Osteoblast (primary cell): ENCODE measurements around the gene NCK2. TPM values are rescaled to one million over a fixed set of nuclear protein-coding genes. Genes with fewer than 3 reads are reported as not detected.

ENCODE experiments used
- DNase-seq: peaks from one replicate; pipeline ENCODE4 v3.0.0; 2011; ENCODE audit warnings: low spot score, mixed read lengths; ENCODE audit not compliant: insufficient read length; ENCODE audit errors: missing footprints
- H2AFZ ChIP-seq: 2 replicates; pipeline ENCODE4 v1.6.0; 2011; ENCODE audit warnings: mild to moderate bottlenecking, low read length
- H3K27ac ChIP-seq: 2 replicates; pipeline ENCODE4 v1.5.1; 2011; ENCODE audit warnings: mild to moderate bottlenecking, low read depth, low read length, moderate library complexity
- H3K27me3 ChIP-seq: 2 replicates; pipeline ENCODE4 v1.6.0; 2012; ENCODE audit warnings: mild to moderate bottlenecking, control low read depth, inconsistent platforms, low read length, moderate library complexity; ENCODE audit not compliant: insufficient read depth
- H3K36me3 ChIP-seq: 2 replicates; pipeline ENCODE4 v1.5.1; 2011; ENCODE audit warnings: mild to moderate bottlenecking, low read length, control low read depth, moderate library complexity; ENCODE audit not compliant: insufficient read depth
- H3K4me1 ChIP-seq: 2 replicates; pipeline ENCODE4 v1.5.1; 2011; ENCODE audit warnings: mild to moderate bottlenecking, low read length, control low read depth, moderate library complexity; ENCODE audit not compliant: insufficient read depth
- H3K4me2 ChIP-seq: 2 replicates; pipeline ENCODE4 v1.6.0; 2011; ENCODE audit warnings: mild to moderate bottlenecking, low read length; ENCODE audit not compliant: insufficient read depth
- H3K4me3 ChIP-seq: fragments of 200-600 bp; sonication (generic); 3 replicates; pipeline ENCODE4 v1.5.1; 2012; ENCODE audit warnings: mild to moderate bottlenecking, low read length, inconsistent platforms; ENCODE audit not compliant: insufficient read depth
- H3K79me2 ChIP-seq: 2 replicates; pipeline ENCODE4 v1.6.0; 2012; ENCODE audit warnings: mild to moderate bottlenecking, low read length, control low read depth, inconsistent platforms; ENCODE audit not compliant: insufficient read depth
- H3K9me3 ChIP-seq: 2 replicates; pipeline ENCODE4 v1.5.1; 2011; ENCODE audit warnings: low read depth, low read length, control low read depth
- H4K20me1 ChIP-seq: 2 replicates; pipeline ENCODE4 v1.6.0; 2012; ENCODE audit warnings: mild to moderate bottlenecking, low read length, control low read depth; ENCODE audit not compliant: insufficient read depth
- CTCF ChIP-seq: IDR thresholded peaks from 2 replicates; pipeline ENCODE4 v1.5.1; 2011; ENCODE audit warnings: mild to moderate bottlenecking, low read depth, low read length, moderate library complexity; ENCODE audit errors: extremely low read depth
- total RNA-seq: library from RNA; depleted of rRNA; stranded (reverse); fragments of >200 nt; gene quantifications from 2 replicates; pipeline ENCODE4 v1.2.3, GENCODE V29; 2012

NCK2 gene
- total RNA-seq, 1 donor, result 28.6 TPM

GRCh38 chr2:105866216-105867185 is 121.8 kb downstream of the NCK2 start:
- H3K27ac ChIP-seq, result no peak overlapping the region
- peaks cover 16% of the 10 kb centered on the region for H4K20me1 ChIP-seq
- peaks cover 21% of the 10 kb centered on the region for H3K4me1 ChIP-seq
- H3K4me2 ChIP-seq, result peak overlapping the region; percentile 35
- H2AFZ ChIP-seq, result no peak overlapping the region
- H3K9me3 ChIP-seq, result no peaks in the 10 kb centered on the region
- no peaks in the 10 kb centered on the region for H3K36me3 ChIP-seq
- peaks cover 7% of the 10 kb centered on the region for H3K79me2 ChIP-seq
- no peaks in the 10 kb centered on the region for H3K27me3 ChIP-seq
- DNase-seq, result peak; percentile 93
- H3K4me3 ChIP-seq, result no peak overlapping the region
- TF ChIP-seq CTCF, result no peak

- H3K27ac ChIP-seq, result no peak overlapping the region
- peaks cover 7% of the 10 kb centered on the region for H3K79me2 ChIP-seq
- H3K4me1 ChIP-seq, result peaks cover 21% of the 10 kb centered on the region
These were observed 122.9 kb downstream of the NCK2 start for GRCh38 chr2:105867587-105867986.

GRCh38 chr2:105868060-105868459 is 123.3 kb downstream of the NCK2 start:
- no peak overlapping the region for H3K4me2 ChIP-seq
- H3K4me3 ChIP-seq, result no peak overlapping the region
- no peaks in the 10 kb centered on the region for H3K9me3 ChIP-seq
- DNase-seq, result no peak
- no peaks in the 10 kb centered on the region for H3K36me3 ChIP-seq
- H3K27me3 ChIP-seq, result no peaks in the 10 kb centered on the region
- peaks cover 16% of the 10 kb centered on the region for H4K20me1 ChIP-seq
- peaks cover 21% of the 10 kb centered on the region for H3K4me1 ChIP-seq
- no peak overlapping the region for H2AFZ ChIP-seq
- no peak overlapping the region for H3K27ac ChIP-seq
- no peak for TF ChIP-seq CTCF
- H3K79me2 ChIP-seq, result peaks cover 7% of the 10 kb centered on the region

More at GRCh38 chr2:105867587-105867986, 122.9 kb downstream of the NCK2 start:
- H4K20me1 ChIP-seq, result peaks cover 16% of the 10 kb centered on the region
- no peaks in the 10 kb centered on the region for H3K27me3 ChIP-seq
- no peak overlapping the region for H3K4me3 ChIP-seq
- no peak for TF ChIP-seq CTCF
- no peaks in the 10 kb centered on the region for H3K36me3 ChIP-seq
- no peak overlapping the region for H3K4me2 ChIP-seq
- H2AFZ ChIP-seq, result no peak overlapping the region
- no peak for DNase-seq
- H3K9me3 ChIP-seq, result no peaks in the 10 kb centered on the region

GRCh38 chr2:105869341-105869740 is 124.6 kb downstream of the NCK2 start:
- Histone ChIP-seq H3K4me1 (peaks cover 34% of the 10 kb centered on the region), H3K79me2 (peaks cover 7% of the 10 kb centered on the region)
- no peak for TF ChIP-seq CTCF

More at GRCh38 chr2:105869341-105869740, 124.6 kb downstream of the NCK2 start:
- Histone ChIP-seq H3K4me2 (no peak overlapping the region), H2AFZ (no peak overlapping the region), H3K9me3 (no peaks in the 10 kb centered on the region), H3K27ac (no peak overlapping the region), H3K27me3 (no peaks in the 10 kb centered on the region), H4K20me1 (peaks cover 21% of the 10 kb centered on the region), H3K4me3 (no peak overlapping the region), H3K36me3 (no peaks in the 10 kb centered on the region)
- no peak for DNase-seq
